GM19397 (cell line): Measurements from ENCODE around the gene RARS2.

Experiments used
- ATAC-seq: cut with Tn5 transposase; IDR thresholded peaks from one replicate; pipeline ENCODE4 v1.9.1; 2021; ENCODE audit warnings: mild to moderate bottlenecking, moderate library complexity; ENCODE audit not compliant: unreplicated experiment

Gene RARS2

GRCh38 chr6:87574237-87574804 is 15.5 kb downstream of the RARS2 start:
- no peak for ATAC-seq

DNA sequence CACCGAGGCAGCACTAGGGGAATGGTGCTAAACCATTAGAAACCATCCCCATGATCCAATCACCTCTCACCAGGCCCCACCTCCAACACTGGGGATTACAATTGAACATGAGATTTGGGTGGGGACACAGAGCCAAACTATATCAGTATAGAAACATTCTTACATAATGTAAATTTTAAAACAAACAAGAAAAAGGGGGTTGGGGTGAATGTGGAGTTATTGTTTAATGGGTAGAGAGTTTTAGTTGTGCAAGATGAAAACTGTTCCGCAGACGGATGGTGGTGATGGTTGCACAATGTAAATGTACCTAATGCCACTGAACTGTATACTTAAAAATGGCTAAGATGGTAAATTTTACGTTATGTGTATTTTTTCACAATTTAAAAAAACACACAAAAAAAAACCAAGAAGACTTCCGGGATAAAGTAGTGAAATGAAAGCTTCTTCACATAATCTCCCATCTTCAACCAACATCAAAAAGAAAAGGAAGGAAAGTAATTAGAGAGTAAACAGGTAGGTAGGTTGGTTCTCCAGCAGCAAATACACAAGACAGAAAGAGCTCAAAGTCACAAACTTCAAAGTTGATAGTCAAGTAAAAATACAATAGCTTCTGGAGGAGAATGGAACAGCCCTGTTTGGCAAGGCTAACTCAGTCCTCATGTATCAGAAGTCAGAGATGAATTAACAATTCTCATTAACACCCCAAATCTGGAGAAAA is 16.3 kb downstream of the RARS2 start:
- ATAC-seq = no peak

DNA sequence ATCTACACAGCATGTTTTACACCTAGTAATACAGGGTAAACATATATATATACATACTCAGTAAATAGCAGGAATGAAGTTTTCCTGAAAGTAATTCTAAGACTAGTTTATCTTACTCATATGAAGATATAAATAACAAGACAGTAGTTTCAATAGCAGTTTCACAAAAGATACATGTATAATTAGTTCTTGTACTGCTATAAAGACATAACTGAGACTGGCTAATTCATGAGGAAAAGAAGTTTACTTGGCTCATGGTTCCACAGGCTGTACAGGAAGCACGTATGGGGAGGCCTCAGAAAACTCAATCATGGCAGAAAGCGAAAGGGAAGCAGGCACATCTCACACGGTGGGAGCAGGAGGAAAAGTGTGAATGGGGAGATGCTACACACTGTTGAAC is 16.9 kb downstream of the RARS2 start:
- no peak for ATAC-seq

DNA sequence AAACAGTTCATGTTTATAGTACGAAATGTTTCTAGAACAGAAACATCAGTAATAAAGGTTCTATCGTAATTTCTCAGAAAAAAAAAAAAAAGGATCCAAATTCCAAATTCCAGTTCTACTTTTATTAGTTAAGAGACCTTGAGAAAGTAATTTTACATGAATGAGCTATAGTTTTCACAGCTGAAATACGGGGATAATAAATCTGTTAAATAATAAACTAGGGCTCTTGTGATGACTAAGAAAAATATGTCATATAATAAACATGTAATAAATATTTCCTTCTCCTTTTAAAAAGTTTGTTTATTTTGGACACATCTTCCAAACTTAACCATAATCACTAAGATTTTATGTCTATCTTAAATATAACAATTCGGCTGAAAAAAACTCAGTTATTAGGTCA is 17.8 kb downstream of the RARS2 start:
- ATAC-seq = no peak

GRCh38 chr6:87561017-87561416 is 28.8 kb downstream of the RARS2 start:
- no peak for ATAC-seq

- no peak for ATAC-seq
Observed at GRCh38 chr6:87558446-87558845, 31.3 kb downstream of the RARS2 start.

DNA sequence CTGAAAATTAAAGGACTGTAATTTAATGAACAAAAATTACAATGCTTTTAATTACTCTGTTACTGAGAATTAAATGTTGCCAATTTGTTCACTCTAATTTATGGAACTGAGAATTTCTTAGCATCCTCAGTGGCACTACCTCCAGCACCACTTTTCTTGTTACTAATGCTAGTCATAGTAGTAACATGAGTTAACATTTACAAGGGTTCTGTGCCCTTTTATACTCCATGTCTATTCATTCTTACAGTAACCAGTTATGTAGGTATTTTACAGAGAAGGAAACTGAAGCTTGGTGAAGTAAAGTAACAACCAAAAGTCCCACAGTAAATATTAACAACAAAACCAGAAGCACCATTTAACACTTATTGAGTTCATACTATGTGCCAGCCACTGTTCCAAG is 34.3 kb downstream of the RARS2 start:
- ATAC-seq = no peak

GRCh38 chr6:87553159-87553765 is 36.5 kb downstream of the RARS2 start:
- ATAC-seq = no peak

DNA sequence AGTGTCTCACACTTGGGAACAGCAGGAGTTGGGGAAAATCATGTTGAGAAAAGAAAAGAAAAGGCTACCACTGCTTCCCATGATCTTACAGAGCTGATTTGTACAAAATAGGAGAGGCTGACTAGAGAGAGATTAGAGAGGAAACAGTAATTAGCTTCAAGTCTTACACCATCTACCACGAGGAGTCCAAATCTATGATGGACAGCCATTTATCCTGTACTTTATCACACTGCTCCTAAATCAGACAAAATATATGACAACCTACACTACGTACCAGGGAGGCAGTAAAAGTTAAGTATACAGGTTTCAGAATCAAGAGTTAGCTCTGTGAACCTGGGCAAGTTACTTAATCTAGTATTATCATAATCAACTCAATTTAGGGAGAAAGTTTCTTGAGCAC is 38.0 kb downstream of the RARS2 start:
- ATAC-seq = no peak

DNA sequence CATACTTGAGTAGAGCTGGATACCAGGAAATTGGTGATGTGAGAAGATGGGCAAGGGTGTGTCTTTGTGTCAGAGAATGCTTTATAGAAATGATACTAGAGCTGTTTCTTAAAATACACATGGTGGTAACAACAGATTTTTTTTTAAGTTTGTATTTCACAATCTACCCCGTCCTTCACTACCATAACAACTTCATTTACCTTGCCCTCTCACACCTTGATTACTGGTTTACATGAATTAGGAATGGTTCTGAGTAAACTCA is 45.4 kb downstream of the RARS2 start:
- ATAC-seq = no peak

DNA sequence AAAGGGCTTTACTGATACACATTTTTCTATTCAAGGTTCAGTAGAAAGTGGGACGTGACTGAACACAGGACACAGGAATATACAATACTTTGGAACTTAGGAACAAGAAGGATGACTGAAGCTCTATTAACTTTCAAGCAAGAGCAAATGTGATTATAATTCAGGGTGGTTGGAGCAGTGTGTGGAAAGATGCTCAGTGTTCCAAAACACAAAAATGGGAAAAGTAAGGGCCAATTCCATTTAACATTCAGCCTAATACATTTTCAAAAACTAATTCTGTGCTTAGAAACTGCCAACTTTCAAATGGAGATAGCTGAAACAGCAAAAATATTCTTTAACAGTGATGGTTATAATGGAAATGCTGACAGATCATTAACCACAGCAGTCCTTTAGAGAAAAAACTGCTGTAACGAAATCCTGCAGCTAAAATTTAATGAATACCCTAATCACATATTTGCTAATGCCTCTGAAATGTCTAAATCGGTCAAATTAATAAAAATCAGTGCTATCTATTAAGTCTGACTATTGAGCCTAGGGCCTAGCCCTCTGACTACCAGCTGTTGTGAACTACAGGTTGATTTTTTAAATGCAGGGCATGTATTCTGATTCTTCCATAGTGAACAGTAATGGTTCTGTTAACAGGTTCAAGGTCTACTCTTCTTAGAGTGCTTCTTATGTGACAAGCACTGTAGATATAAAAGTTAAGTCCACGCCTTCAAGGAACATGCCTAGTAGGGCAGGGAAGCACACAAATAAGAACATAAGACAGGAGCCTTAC is 45.9 kb downstream of the RARS2 start:
- no peak for ATAC-seq

DNA sequence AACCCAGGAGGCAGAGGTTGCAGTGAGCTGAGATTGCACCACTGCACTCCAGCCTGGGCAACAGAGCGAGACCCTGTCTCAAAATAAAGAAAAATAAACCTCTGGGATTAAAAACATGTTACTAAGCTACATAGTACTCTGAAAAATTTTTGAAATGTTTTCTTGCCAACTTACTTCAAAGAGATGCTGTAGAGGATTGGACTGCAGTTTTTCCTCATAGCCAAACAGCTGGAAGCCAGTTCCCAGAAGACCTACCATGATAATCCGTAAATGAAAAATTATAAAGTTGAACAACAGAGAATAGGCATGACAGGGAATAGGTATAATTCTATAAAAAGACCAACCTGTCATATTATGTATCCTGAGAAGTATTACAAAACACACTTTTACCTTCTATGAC is 48.0 kb downstream of the RARS2 start:
- no peak for ATAC-seq

DNA sequence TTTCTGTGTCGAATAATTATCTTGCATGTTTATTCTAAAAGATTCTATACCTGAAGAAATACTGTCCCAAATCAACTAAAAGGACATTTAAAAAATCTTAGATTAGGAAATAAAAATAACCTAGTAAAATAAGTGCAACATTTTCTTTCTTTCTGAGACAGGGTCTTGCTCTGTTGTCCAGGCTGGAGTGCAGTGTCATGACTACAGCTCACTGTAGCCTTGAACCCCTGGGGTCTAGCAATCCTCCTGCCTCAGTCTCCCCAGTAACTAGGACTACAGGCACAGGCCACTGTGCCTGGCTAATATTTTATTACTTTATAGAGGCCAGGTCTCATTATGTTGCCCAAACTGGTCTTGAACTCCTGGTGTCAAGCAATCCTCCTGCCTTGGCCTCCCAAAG is 48.7 kb downstream of the RARS2 start:
- no peak for ATAC-seq

- ATAC-seq = no peak
Observed at GRCh38 chr6:87540539-87540938, 49.2 kb downstream of the RARS2 start.

- no peak for ATAC-seq
Observed at GRCh38 chr6:87539554-87539953, 50.2 kb downstream of the RARS2 start.

DNA sequence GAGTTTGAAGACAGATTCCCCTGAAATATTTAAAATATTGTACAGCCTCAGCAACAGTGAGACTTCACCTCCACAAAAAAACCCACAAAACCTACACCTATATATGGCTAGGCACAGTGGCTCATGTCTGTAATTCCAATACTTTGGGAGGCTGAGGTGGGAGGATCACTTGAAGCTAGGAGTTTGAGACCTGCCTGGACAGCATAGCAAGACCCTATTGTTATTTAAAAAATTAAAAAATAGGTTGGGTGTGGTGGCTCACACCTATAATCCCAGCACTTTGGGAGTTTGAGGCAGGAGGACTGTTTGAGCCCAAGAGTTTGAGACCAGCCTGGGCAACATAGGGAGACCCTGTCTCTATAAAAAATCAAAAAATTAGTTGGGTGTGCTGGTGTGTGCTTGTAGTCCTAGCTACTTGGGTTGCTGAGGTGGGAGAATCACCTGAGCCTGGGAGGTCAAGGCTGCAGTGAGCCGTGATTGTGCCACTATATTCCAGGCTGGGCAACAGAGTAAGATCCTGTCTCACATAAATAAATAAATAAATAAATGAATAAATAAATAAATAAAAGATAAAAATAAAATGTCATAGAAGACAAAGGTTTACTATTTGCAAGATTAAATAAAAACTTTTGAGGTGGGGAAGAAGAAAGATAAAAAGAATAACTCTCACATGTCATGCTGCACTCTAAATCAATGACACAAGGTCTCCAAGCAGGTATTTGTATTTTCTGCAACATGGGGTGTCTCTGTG is 51.1 kb downstream of the RARS2 start:
- ATAC-seq = no peak

GRCh38 chr6:87534377-87535047 is 55.3 kb downstream of the RARS2 start:
- ATAC-seq = no peak

DNA sequence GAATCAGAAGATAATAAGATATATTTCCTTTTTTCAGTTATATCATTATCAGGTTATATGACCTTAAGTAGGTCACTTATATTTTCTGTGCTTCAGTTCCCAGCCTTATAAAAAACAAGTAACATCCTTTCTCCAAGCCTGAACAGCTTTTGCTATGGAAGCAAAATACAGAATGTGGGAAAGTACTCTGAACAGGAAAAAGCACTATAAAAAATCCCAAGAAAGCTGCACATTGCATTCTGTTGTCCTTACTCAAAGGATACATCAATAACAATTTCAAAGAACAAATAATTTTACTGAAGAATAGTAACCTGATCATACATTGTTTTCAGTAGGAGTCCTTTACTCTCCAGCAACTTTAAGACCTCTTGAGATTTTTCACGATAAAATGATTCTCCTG is 60.6 kb downstream of the RARS2 start:
- ATAC-seq = no peak

DNA sequence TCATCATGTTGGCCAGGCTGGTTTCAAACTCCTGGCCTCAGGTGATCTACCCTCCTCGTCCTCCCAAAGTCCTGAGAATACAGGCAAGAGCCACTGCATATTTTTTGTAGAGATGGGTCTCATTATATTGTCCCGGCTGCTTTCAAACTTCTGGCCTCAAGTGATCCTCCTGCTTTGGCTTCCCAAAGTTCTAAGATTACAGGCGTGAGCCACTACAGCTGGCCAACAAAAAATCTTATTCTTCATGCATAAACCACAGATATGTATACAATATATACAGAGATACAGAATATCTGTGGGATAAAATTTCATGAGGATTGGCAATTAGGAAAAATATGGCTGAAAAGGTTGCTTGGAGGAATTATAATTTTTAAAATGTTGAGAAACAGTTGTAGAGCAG is 67.1 kb downstream of the RARS2 start:
- no peak for ATAC-seq

DNA sequence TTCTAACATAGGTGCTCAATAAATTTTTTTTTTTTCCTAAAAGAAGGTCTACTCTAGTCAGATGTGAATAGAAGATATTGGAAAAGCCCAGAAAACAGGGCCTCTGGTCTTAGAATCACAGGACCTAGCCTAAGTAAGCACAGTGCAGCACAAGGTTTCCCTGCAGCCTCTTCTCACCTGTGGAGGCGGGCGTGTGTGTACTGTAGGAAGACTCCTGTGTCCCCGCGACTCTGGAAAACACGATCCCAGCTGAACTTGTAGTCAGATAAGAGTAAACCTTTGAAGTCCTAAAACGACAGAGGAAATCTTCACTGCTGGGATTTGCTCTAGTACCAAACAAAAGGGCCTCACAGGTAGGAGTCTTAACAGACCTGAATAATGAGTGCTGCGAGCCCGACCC is 71.3 kb downstream of the RARS2 start:
- ATAC-seq = no peak

DNA sequence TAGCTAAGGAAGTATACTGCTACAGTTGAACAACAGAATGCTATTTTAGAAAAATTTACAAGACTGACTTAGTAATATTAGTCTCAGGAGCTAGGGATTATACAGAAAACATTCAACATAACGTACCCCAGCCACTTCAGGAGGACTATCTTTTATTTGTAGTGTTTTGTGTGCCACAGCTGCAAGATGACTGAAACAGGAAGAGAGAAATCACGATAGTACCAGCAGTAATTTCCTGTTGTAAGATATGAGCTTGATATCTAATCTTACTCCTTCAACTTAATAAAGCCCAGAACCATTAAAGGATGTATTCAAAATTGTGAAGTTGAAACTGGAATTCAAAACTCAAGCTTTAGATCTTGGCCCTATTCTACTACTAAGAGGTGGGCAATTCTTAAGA is 75.0 kb downstream of the RARS2 start:
- no peak for ATAC-seq
